Adrenal gland (tissue), 5 donors: ENCODE measurements around the gene LCN12.

Experiments used
- CTCF ChIP-seq, 6 experiments: fragments of 450-650 bp in 4 of 6; fragments of 200-600 bp in 2 of 6; sonication (generic) in 1 of 6; IDR thresholded peaks; 1 replicate in 5 of 6; 2 replicates in 1 of 6; pipeline versions ENCODE4 v1.5.1 to v1.8.0; 2016 to 2021; ENCODE audit warnings: antibody characterized with exemption in 6 of 6, mild to moderate bottlenecking in 2 of 6, moderate library complexity in 1 of 6
- POLR2A ChIP-seq, 2 donors: fragments of 450-650 bp; IDR thresholded peaks; one replicate each; pipeline ENCODE4 v1.6.1; 2017; ENCODE audit warnings: antibody characterized with exemption in 2 of 2, mild to moderate bottlenecking in 2 of 2, moderate library complexity in 1 of 2
- donor health status: DM: no; HTN: no; CAD: no.

GRCh38 chr9:136978073-136978864 is 26.2 kb downstream of the LCN12 start:
- TF ChIP-seq CTCF (IDR thresholded peaks at IDR 0.05) (no peak), POLR2A (IDR thresholded peaks at IDR 0.05) (no peak)
